Smooth muscle cell (in vitro differentiated cells): Measurements from ENCODE around the gene SPATA31C1. TPM values are rescaled to one million over a fixed set of nuclear protein-coding genes. Genes with fewer than 3 reads are reported as not detected.

Experiments
- DNase-seq: peaks from one replicate; lab custom pipeline; 2025; ENCODE audit not compliant: unreplicated experiment; lab: John Stamatoyannopoulos, UW
- H2AFZ ChIP-seq: fragments of 200-600 bp; sonication (generic); 2 replicates; pipeline ENCODE4 v1.6.0; 2016; ENCODE audit warnings: antibody characterized with exemption, low read depth, mild to moderate bottlenecking
- H3F3A ChIP-seq: fragments of 200-600 bp; sonication (generic); 2 replicates; pipeline ENCODE4 v1.6.0; 2017; ENCODE audit warnings: antibody characterized with exemption, low read depth
- H3K27ac ChIP-seq: fragments of 200-600 bp; sonication (generic); 2 replicates; pipeline ENCODE4 v1.5.1; 2016; ENCODE audit warnings: low read depth, mild to moderate bottlenecking
- H3K27me3 ChIP-seq: fragments of 200-600 bp; sonication (generic); 2 replicates; pipeline ENCODE4 v1.6.1; 2016; ENCODE audit warnings: low read depth, mild to moderate bottlenecking
- H3K36me3 ChIP-seq: fragments of 200-600 bp; sonication (generic); 2 replicates; pipeline ENCODE4 v1.5.1; 2016; ENCODE audit warnings: low read depth
- H3K4me1 ChIP-seq: fragments of 200-600 bp; sonication (generic); 2 replicates; pipeline ENCODE4 v1.5.1; 2016; ENCODE audit warnings: low read depth
- H3K4me2 ChIP-seq: fragments of 200-600 bp; sonication (generic); 2 replicates; pipeline ENCODE4 v1.6.0; 2016; ENCODE audit warnings: mild to moderate bottlenecking
- H3K4me3 ChIP-seq: fragments of 200-600 bp; sonication (generic); 2 replicates; pipeline ENCODE4 v1.5.1; 2016; ENCODE audit warnings: mild to moderate bottlenecking
- H3K79me2 ChIP-seq: fragments of 200-600 bp; sonication (generic); 2 replicates; pipeline ENCODE4 v1.6.0; 2016; ENCODE audit warnings: low read depth, mild to moderate bottlenecking
- H3K9ac ChIP-seq: fragments of 200-600 bp; sonication (generic); 2 replicates; pipeline ENCODE4 v1.6.0; 2016; ENCODE audit warnings: low read depth
- H3K9me3 ChIP-seq: fragments of 200-600 bp; sonication (generic); replicated peaks from 2 replicates; pipeline ENCODE4 v1.5.1; 2016; ENCODE audit warnings: low read depth
- H4K20me1 ChIP-seq: fragments of 200-600 bp; sonication (generic); 2 replicates; pipeline ENCODE4 v1.6.0; 2016; ENCODE audit warnings: low read depth
- CTCF ChIP-seq: fragments of 200-600 bp; sonication (generic); IDR thresholded peaks from 2 replicates; pipeline ENCODE4 v1.5.1; 2017; ENCODE audit warnings: borderline replicate concordance, mild to moderate bottlenecking, antibody characterized with exemption; ENCODE audit not compliant: insufficient read depth, poor library complexity, severe bottlenecking
- WGBS: methylation state at CpG from one replicate; pipeline ENCODE4 v1.1.7; 2016; ENCODE audit warnings: low lambda C conversion rate; 5-methylcytosine and 5-hydroxymethylcytosine counted together
- polyA plus RNA-seq: library from polyadenylated mRNA; unstranded; fragments of >200 nt; fragmentation: Nextera tagmentation; extraction: Ambion mirVana; gene quantifications from 2 replicates; pipeline ENCODE4 v1.2.1, GENCODE V29; 2016
- total RNA-seq: library from RNA; depleted of rRNA; stranded (reverse); fragments of >200 nt; gene quantifications from 2 replicates; pipeline ENCODE4 v1.2.3, GENCODE V29; 2014

SPATA31C1 gene
- total and polyA plus RNA-seq, 2 experiments from 2014 or later: not detected

GRCh38 chr9:87944682-87945081, 26.9 kb downstream of the SPATA31C1 start:
- H3K79me2 ChIP-seq: no peaks in the 10 kb centered on the region
- no peak overlapping the region for H3K27ac ChIP-seq
- 93% methylated on average over 10 of the region's 21 CpGs for WGBS
- no peaks in the 10 kb centered on the region for H3F3A ChIP-seq
- H2AFZ ChIP-seq: no peak overlapping the region
- no peak overlapping the region for H3K4me2 ChIP-seq
- no peaks in the 10 kb centered on the region for H3K9me3 ChIP-seq
- no peaks in the 10 kb centered on the region for H3K27me3 ChIP-seq
- no peak overlapping the region for H3K9ac ChIP-seq
- TF ChIP-seq CTCF: no peak
- no peak overlapping the region for H3K4me3 ChIP-seq
- no peak for DNase-seq
- H4K20me1 ChIP-seq: no peaks in the 10 kb centered on the region
- no peaks in the 10 kb centered on the region for H3K4me1 ChIP-seq
- no peaks in the 10 kb centered on the region for H3K36me3 ChIP-seq

- no peaks in the 10 kb centered on the region for H3K27me3 ChIP-seq
- H3K79me2 ChIP-seq: no peaks in the 10 kb centered on the region
- H3K4me2 ChIP-seq: no peak overlapping the region
- 74% methylated on average over 1 of the region's 1 CpG for WGBS
- no peaks in the 10 kb centered on the region for H3K36me3 ChIP-seq
- no peaks in the 10 kb centered on the region for H3F3A ChIP-seq
- H3K4me1 ChIP-seq: no peaks in the 10 kb centered on the region
- no peak for DNase-seq
- no peak overlapping the region for H3K9ac ChIP-seq
- TF ChIP-seq CTCF: no peak
- no peak overlapping the region for H2AFZ ChIP-seq
- no peaks in the 10 kb centered on the region for H4K20me1 ChIP-seq
- H3K4me3 ChIP-seq: no peak overlapping the region
- no peak overlapping the region for H3K27ac ChIP-seq
- no peaks in the 10 kb centered on the region for H3K9me3 ChIP-seq
These were observed 32.5 kb downstream of the SPATA31C1 start for GRCh38 chr9:87950296-87950695.

GRCh38 chr9:87950765-87951488, 33.2 kb downstream of the SPATA31C1 start:
- Histone ChIP-seq H3K4me1 (no peaks in the 10 kb centered on the region), H4K20me1 (no peaks in the 10 kb centered on the region), H2AFZ (no peak overlapping the region), H3K9me3 (no peaks in the 10 kb centered on the region), H3K4me3 (no peak overlapping the region), H3K79me2 (no peaks in the 10 kb centered on the region), H3K4me2 (no peak overlapping the region), H3K27me3 (no peaks in the 10 kb centered on the region), H3K36me3 (no peaks in the 10 kb centered on the region), H3K27ac (no peak overlapping the region), H3F3A (no peaks in the 10 kb centered on the region), H3K9ac (no peak overlapping the region)
- 41% methylated on average over 4 of the region's 4 CpGs for WGBS
- peak; percentile 56 for TF ChIP-seq CTCF
- no peak for DNase-seq

- Histone ChIP-seq H2AFZ (no peak overlapping the region), H3K4me2 (no peak overlapping the region), H3K27me3 (no peaks in the 10 kb centered on the region), H3K4me3 (no peak overlapping the region), H3K27ac (no peak overlapping the region), H3K9me3 (peaks cover 2% of the 10 kb centered on the region), H3K4me1 (no peaks in the 10 kb centered on the region), H3K36me3 (no peaks in the 10 kb centered on the region), H3F3A (no peaks in the 10 kb centered on the region), H4K20me1 (no peaks in the 10 kb centered on the region), H3K9ac (no peak overlapping the region), H3K79me2 (no peaks in the 10 kb centered on the region)
- WGBS: 85% methylated on average over 3 of the region's 3 CpGs
- TF ChIP-seq CTCF: no peak
- DNase-seq: no peak
These were observed 36.5 kb downstream of the SPATA31C1 start for GRCh38 chr9:87954230-87954629.
